ENCODE results near the gene FBLL1. TPM values are rescaled to one million over a fixed set of nuclear protein-coding genes. Genes with fewer than 3 reads are reported as not detected.
"Not testable (repeated sequence)": the region's sequence is repeated elsewhere in the genome, so short reads cannot be mapped to it uniquely, and the experiment has no call there.

The FBLL1 gene
- total RNA-seq, 4 donors from 2014 or later: 0.83 TPM; not detected in 3

- intact Hi-C loops (cut with DNase I; ENCODE audit: low total_unique reads): no loop called here
- Histone ChIP-seq H3K36me3 (no peaks in the 10 kb centered on the region), H3K4me1 (no peaks in the 10 kb centered on the region), H3K27me3 (no peaks in the 10 kb centered on the region), H3K4me3 (no peak overlapping the region), H3K27ac (no peak overlapping the region), H3K9me3 (no peaks in the 10 kb centered on the region)
- no peak for TF ChIP-seq POLR2A (IDR thresholded peaks at IDR 0.05)
- TF ChIP-seq CTCF (IDR thresholded peaks at IDR 0.05): no peak
- DNase-seq: no peak
These were observed 39.6 kb downstream of the FBLL1 start for GRCh38 chr5:168568738-168569137.

- no peak for DNase-seq
- no peaks in the 10 kb centered on the region for H3K27me3 ChIP-seq
- TF ChIP-seq POLR2A (IDR thresholded peaks at IDR 0.05) (no peak), CTCF (IDR thresholded peaks at IDR 0.05) (no peak)
These were observed 41.6 kb downstream of the FBLL1 start for GRCh38 chr5:168570490-168571328.

GRCh38 chr5:168573663-168574062, 44.6 kb downstream of the FBLL1 start:
- DNase-seq; H3K4me3 ChIP-seq; H3K27me3 ChIP-seq; H3K9me3 ChIP-seq; intact Hi-C loops (cut with DNase I; ENCODE audit: low total_unique reads); H3K36me3 ChIP-seq; H3K27ac ChIP-seq; H3K4me1 ChIP-seq: not testable (repeated sequence)

More at GRCh38 chr5:168570490-168571328, 41.6 kb downstream of the FBLL1 start:
- no peak overlapping the region for H3K27ac ChIP-seq
- no peak overlapping the region for H3K4me3 ChIP-seq
- H3K4me1 ChIP-seq: no peaks in the 10 kb centered on the region
- H3K9me3 ChIP-seq: no peaks in the 10 kb centered on the region
- H3K36me3 ChIP-seq: no peaks in the 10 kb centered on the region
- intact Hi-C loops (cut with DNase I; ENCODE audit: low total_unique reads): no loop called here

GRCh38 chr5:168574156-168574555, 45.1 kb downstream of the FBLL1 start:
- intact Hi-C loops (cut with DNase I; ENCODE audit: low total_unique reads); H3K27ac ChIP-seq; H3K27me3 ChIP-seq; DNase-seq; H3K4me3 ChIP-seq; H3K4me1 ChIP-seq; H3K9me3 ChIP-seq; H3K36me3 ChIP-seq: not testable (repeated sequence)

GRCh38 chr5:168575391-168576372, 46.6 kb downstream of the FBLL1 start:
- no peak for DNase-seq
- Histone ChIP-seq H3K4me3 (no peak overlapping the region), H3K36me3 (no peaks in the 10 kb centered on the region), H3K4me1 (peaks cover 0 to 4% of the 10 kb centered on the region in 2 donors), H3K9me3 (no peaks in the 10 kb centered on the region), H3K27me3 (no peaks in the 10 kb centered on the region), H3K27ac (no peak overlapping the region)
- TF ChIP-seq CTCF (IDR thresholded peaks at IDR 0.05) (no peak), POLR2A (IDR thresholded peaks at IDR 0.05) (no peak)
- intact Hi-C loops (cut with DNase I; ENCODE audit: low total_unique reads): no loop called here

- H3K27ac ChIP-seq: no peak overlapping the region
- intact Hi-C loops (cut with DNase I; ENCODE audit: low total_unique reads): no loop called here
These were observed 48.9 kb downstream of the FBLL1 start for GRCh38 chr5:168578006-168578405.

More at GRCh38 chr5:168578006-168578405, 48.9 kb downstream of the FBLL1 start:
- Histone ChIP-seq H3K9me3 (no peaks in the 10 kb centered on the region), H3K36me3 (no peaks in the 10 kb centered on the region), H3K4me3 (peak overlapping the region; percentile 91 to 92), H3K27me3 (no peaks in the 10 kb centered on the region), H3K4me1 (peaks cover 0 to 4% of the 10 kb centered on the region in 2 donors)
- no peak for TF ChIP-seq POLR2A (IDR thresholded peaks at IDR 0.05)
- TF ChIP-seq CTCF (IDR thresholded peaks at IDR 0.05): no peak
- no peak for DNase-seq
